Tibial nerve (tissue), 4 donors: ENCODE data around the gene CCDC149. TPM values are rescaled to one million over a fixed set of nuclear protein-coding genes. Genes with fewer than 3 reads are reported as not detected.

Experiments
- DNase-seq, 2 donors: peaks; one replicate each; pipeline ENCODE4 v3.0.0-alpha.2; 2019; ENCODE audit warnings: low spot score in 2 of 2
- H3K27ac ChIP-seq, 4 donors: fragments of 200-600 bp; sonication (generic) in 3 of 4; one replicate each; pipeline ENCODE4 v1.5.1; 2017 to 2019; ENCODE audit warnings: mild to moderate bottlenecking in 1 of 4
- H3K27me3 ChIP-seq, 2 donors: fragments of 200-600 bp; sonication (generic) in 1 of 2; one replicate each; pipeline versions ENCODE4 v1.5.1 to v1.6.0; 2017 to 2019
- H3K36me3 ChIP-seq, 3 donors: fragments of 200-600 bp; sonication (generic); one replicate each; pipeline ENCODE4 v1.5.1; 2018 to 2019
- H3K4me1 ChIP-seq, 4 donors: fragments of 200-600 bp; sonication (generic) in 3 of 4; one replicate each; pipeline ENCODE4 v1.5.1; 2017 to 2019
- H3K4me3 ChIP-seq, 4 donors: fragments of 200-600 bp; sonication (generic) in 3 of 4; one replicate each; pipeline ENCODE4 v1.5.1; 2017 to 2019; ENCODE audit warnings: mild to moderate bottlenecking in 1 of 4, moderate library complexity in 1 of 4
- H3K9me3 ChIP-seq, 4 donors: fragments of 200-600 bp; sonication (generic) in 3 of 4; one replicate each; pipeline ENCODE4 v1.5.1; 2017 to 2019
- EP300 ChIP-seq, 2 donors: sonication (generic); formaldehyde crosslinking; IDR thresholded peaks; one replicate each; pipeline ENCODE4 v1.6.1; 2017; ENCODE audit warnings: antibody characterized with exemption in 2 of 2, mild to moderate bottlenecking in 1 of 2
- POLR2A ChIP-seq, 2 donors: fragments of 450-650 bp; IDR thresholded peaks; one replicate each; pipeline ENCODE4 v1.6.1; 2017; ENCODE audit warnings: antibody characterized with exemption in 2 of 2, mild to moderate bottlenecking in 2 of 2, moderate library complexity in 2 of 2
- WGBS, 2 donors: methylation state at CpG; one replicate each; pipeline ENCODE4 v1.1.5; 2018; 5-methylcytosine and 5-hydroxymethylcytosine counted together
- total RNA-seq, 4 donors: library from RNA; depleted of rRNA; stranded (reverse); fragments of >200 nt; gene quantifications; one replicate each; pipeline ENCODE4 v1.1.0, GENCODE V29; 2016
- TF ChIP-seq, protein P1 (sequence below), 5 experiments: fragments of 200-600 bp in 3 of 5; fragments of 450-650 bp in 2 of 5; sonication (generic) in 3 of 5; IDR thresholded peaks; one replicate each; pipeline ENCODE4 v1.5.1; 2016 to 2019; ENCODE audit warnings: antibody characterized with exemption in 5 of 5, mild to moderate bottlenecking in 3 of 5, moderate library complexity in 2 of 5

The CCDC149 gene
- total RNA-seq, 4 donors from 2014 or later = 12.2 to 31.2 (median 15.3) TPM

DNA sequence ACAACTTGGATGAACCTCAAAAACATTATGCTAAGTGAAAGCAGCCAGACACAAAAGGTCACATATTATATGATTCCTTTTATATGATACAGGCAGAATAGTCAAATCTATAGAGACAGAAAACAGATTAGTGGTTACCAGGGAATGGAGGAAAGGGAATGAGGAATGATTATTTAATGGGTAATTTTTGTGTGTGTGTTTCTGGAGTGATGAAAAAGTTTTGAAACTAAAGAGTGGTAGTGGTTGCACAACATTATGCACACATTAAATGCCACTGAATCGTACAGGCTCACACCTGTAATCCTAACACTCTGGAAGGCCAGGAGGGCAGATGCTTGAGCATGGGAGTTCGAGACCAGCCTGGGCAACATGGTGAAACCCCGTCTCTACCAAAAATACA is 137.1 kb downstream of the CCDC149 start:
- H3K27me3 ChIP-seq = no peaks in the 10 kb centered on the region
- DNase-seq = no peak
- no peak overlapping the region for H3K27ac ChIP-seq
- H3K4me3 ChIP-seq = no peak overlapping the region
- TF ChIP-seq EP300 (IDR thresholded peaks at IDR 0.05) = no peak
- TF ChIP-seq, protein P1, sequence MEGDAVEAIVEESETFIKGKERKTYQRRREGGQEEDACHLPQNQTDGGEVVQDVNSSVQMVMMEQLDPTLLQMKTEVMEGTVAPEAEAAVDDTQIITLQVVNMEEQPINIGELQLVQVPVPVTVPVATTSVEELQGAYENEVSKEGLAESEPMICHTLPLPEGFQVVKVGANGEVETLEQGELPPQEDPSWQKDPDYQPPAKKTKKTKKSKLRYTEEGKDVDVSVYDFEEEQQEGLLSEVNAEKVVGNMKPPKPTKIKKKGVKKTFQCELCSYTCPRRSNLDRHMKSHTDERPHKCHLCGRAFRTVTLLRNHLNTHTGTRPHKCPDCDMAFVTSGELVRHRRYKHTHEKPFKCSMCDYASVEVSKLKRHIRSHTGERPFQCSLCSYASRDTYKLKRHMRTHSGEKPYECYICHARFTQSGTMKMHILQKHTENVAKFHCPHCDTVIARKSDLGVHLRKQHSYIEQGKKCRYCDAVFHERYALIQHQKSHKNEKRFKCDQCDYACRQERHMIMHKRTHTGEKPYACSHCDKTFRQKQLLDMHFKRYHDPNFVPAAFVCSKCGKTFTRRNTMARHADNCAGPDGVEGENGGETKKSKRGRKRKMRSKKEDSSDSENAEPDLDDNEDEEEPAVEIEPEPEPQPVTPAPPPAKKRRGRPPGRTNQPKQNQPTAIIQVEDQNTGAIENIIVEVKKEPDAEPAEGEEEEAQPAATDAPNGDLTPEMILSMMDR (IDR thresholded peaks at IDR 0.05) = no peak
- TF ChIP-seq POLR2A (IDR thresholded peaks at IDR 0.05) = no peak
- H3K4me1 ChIP-seq = peaks cover 0 to 34% (median 14%) of the 10 kb centered on the region in 4 donors
- no peaks in the 10 kb centered on the region for H3K9me3 ChIP-seq
- WGBS, 2 donors = 93 to 95% methylated on average over 3 of the region's 3 CpGs
- no peaks in the 10 kb centered on the region for H3K36me3 ChIP-seq

DNA sequence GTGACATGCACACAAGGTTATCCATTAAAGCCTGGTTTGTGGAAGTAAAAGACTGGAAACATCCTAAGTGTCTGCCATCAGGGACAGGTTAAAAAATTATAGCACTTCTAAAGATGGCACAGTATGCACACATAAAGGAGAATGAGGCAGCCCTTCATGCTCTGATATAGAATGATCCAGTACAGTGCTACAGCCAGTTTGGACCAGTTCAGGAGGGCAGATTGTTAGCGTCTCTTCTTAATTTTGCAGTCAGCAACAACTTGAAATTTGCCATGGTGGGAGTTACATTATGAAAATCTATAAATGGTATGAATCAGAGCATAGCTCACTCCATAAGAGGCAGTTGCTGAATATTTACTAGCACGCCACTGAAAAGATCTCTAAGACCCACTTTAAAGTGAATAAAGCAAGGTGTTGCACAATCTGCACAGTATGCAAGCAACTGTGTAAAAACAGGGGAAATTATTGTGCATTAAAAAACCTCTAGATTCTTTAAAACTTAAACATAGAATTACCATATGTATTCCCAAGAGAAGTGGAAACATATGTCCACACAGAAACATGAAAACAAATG is 137.7 kb downstream of the CCDC149 start:
- DNase-seq = no peak
- Histone ChIP-seq H3K4me1 (peaks cover 0 to 34% (median 12%) of the 10 kb centered on the region in 4 donors), H3K27me3 (no peaks in the 10 kb centered on the region), H3K4me3 (no peak overlapping the region), H3K9me3 (no peaks in the 10 kb centered on the region), H3K36me3 (no peaks in the 10 kb centered on the region), H3K27ac (no peak overlapping the region)
- 88 to 94% methylated on average over 2 of the region's 2 CpGs for WGBS, 2 donors
- TF ChIP-seq, protein P1 (IDR thresholded peaks at IDR 0.05) = no peak

DNA sequence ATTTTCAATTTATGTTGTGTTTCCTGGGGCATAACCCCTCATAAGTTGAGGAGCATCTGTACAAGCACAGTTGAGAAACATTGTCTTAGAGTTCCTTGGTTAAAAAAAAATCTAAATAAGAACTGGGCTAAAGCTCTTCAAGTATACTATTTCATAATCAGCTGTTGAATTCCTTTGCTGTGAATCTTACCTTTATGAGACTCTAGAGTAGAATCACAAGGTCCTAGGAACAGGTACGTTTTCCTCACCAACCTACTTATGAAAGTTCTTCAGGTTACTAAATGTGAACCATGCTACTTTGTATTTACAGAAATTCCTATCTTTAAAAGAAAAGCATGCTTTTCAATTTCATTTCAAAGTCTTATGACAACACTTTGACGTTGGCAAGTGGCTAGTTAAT is 138.4 kb downstream of the CCDC149 start:
- Histone ChIP-seq H3K27ac (no peak overlapping the region), H3K4me1 (peaks cover 0 to 33% (median 12%) of the 10 kb centered on the region in 4 donors)
- 35 to 40% methylated on average over 2 of the region's 2 CpGs for WGBS, 2 donors

DNA sequence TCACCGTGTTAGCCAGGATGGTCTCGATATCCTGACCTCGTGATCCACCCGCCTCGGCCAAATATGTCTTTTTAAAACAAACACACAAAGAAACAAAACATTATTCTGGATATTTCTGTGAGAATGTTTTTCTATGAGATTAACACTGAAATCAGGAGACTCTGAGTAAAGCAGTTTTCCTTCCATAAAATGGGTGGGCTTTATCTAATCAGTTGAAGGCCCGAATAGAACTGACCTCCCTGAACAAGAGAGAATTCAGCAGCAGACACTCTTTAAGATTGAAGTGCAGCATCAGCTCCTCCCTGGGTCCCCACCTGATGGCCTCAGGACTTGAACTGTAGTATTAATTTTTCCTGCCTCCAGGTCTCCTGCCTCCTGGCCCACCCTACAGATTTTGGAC is 139.9 kb downstream of the CCDC149 start:
- 84 to 91% methylated on average over 6 of the region's 6 CpGs for WGBS, 2 donors

More for the DNA sequence above, 138.4 kb downstream of the CCDC149 start:
- DNase-seq = no peak
- TF ChIP-seq, protein P1 (IDR thresholded peaks at IDR 0.05) = no peak
- TF ChIP-seq POLR2A (IDR thresholded peaks at IDR 0.05) = no peak
- TF ChIP-seq EP300 (IDR thresholded peaks at IDR 0.05) = no peak
- Histone ChIP-seq H3K27me3 (no peaks in the 10 kb centered on the region), H3K4me3 (no peak overlapping the region), H3K36me3 (no peaks in the 10 kb centered on the region), H3K9me3 (no peaks in the 10 kb centered on the region)

DNA sequence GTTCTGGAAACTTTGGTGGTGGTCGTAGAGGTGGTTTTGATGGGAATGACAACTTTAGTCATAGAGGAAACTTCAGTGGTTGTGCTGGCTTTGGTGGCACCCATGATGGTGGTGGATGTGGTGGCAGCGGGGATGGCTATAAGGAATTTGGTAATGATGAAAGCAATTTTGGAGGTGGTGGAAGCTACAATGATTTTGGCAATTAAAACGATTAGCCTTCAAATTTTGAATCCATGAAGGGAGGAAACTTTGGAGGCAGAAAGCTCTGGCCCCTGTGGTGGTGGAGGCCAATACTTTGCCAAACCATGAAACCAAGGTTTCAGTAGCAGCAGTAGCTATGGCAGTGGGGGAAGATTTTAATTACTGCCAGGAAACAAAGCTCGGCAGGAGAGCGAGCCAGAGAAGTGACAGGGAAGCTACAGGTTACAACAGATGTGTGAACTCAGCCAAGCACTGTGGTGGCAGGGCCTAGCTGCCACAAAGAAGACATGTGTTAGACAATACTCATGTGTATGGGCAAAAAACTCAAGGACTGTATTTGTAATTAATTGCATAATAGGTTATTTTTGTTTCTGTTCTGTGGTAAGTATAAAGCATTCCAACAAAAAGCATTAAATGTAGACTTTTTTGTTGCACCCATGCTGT is 140.7 kb downstream of the CCDC149 start:
- H3K9me3 ChIP-seq = no peaks in the 10 kb centered on the region
- no peaks in the 10 kb centered on the region for H3K36me3 ChIP-seq
- peaks cover 0 to 12% (median 6%) of the 10 kb centered on the region in 4 donors for H3K4me1 ChIP-seq
- WGBS, 2 donors = 90 to 92% methylated on average over 5 of the region's 5 CpGs
- TF ChIP-seq, protein P1 (IDR thresholded peaks at IDR 0.05) = no peak
- TF ChIP-seq POLR2A (IDR thresholded peaks at IDR 0.05) (no peak), EP300 (IDR thresholded peaks at IDR 0.05) (no peak)
- no peak for DNase-seq
- H3K27ac ChIP-seq = no peak overlapping the region
- H3K4me3 ChIP-seq = no peak overlapping the region
- H3K27me3 ChIP-seq = no peaks in the 10 kb centered on the region

More for the DNA sequence above, 139.9 kb downstream of the CCDC149 start:
- Histone ChIP-seq H3K4me1 (peaks cover 0 to 18% (median 9%) of the 10 kb centered on the region in 4 donors), H3K27me3 (no peaks in the 10 kb centered on the region), H3K4me3 (no peak overlapping the region), H3K27ac (no peak overlapping the region), H3K9me3 (no peaks in the 10 kb centered on the region), H3K36me3 (no peaks in the 10 kb centered on the region)
- no peak for DNase-seq
- TF ChIP-seq EP300 (IDR thresholded peaks at IDR 0.05) (no peak), POLR2A (IDR thresholded peaks at IDR 0.05) (no peak)
- TF ChIP-seq, protein P1 (IDR thresholded peaks at IDR 0.05) = no peak
